ENCODE data around the gene ZNF134.

- TF ChIP-seq PATZ1 (CRISPR knock-in tag; IDR thresholded peaks at IDR 0.05; ENCODE audit: borderline replicate concordance): no peak
- TF ChIP-seq CREB5 (CRISPR knock-in tag; IDR thresholded peaks at IDR 0.05; ENCODE audit: low read depth): no peak
- no peak for TF ChIP-seq GLIS3 (CRISPR knock-in tag; IDR thresholded peaks at IDR 0.05)
- no peak for TF ChIP-seq RARB (CRISPR knock-in tag; IDR thresholded peaks at IDR 0.05)
- TF ChIP-seq ESRRG (CRISPR knock-in tag; IDR thresholded peaks at IDR 0.05): no peak
Observed at GRCh38 chr19:57665261-57665806, 51.3 kb downstream of the ZNF134 start.

Data from SK-N-SH treated with all-trans-retinoic acid at 6 μM for 48 hours (cell line).